ENCODE data around the gene C14orf119. TPM values are rescaled to one million over a fixed set of nuclear protein-coding genes. Genes with fewer than 3 reads are reported as not detected.

C14orf119 gene
- total and polyA plus RNA-seq, 9 of the 15 experiments (the other 6 are each of a cell fraction or from before 2014, with no cell fraction given): 36.7 to 251 (median 51.8) TPM

DNA sequence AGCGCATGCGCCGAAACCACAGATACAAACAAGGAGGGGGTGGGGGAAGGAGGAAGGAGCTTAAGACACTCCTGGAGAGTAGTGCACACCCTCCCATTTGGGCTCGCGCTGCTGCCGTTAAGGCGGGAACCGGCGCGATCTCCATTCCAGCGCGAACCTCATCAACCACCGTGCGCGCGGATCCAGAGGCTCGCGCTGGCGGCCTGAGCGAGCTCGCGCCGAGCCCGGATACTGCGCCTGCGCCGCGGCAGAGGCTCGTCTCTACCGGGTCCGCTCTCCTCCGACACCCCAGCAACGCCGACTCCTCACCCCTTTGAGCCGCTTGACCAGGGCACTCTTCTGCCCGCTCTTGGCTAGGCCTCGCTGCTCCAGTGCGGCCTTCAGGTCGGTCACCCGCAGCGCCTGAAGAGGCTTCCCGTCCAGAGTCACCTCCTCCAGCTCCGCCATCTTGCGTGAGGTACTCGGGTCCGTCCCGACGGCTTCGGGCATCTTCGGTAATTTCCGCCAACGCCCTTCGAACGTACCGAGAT, 574 bp upstream of the C14orf119 start, which contains the start of gene ACIN1 (continued):
- TF ChIP-seq HNRNPLL (IDR thresholded peaks at IDR 0.05; ENCODE audit: low read depth, low read length, poor library complexity, severe bottlenecking): peak; percentile 29
- peak; percentile 2; the same call in 1 of the 2 replicates for TF ChIP-seq EP400 (IDR thresholded peaks at IDR 0.05)
- peak; percentile 70 for TF ChIP-seq ETV5 (CRISPR knock-in tag; IDR thresholded peaks at IDR 0.05; ENCODE audit: low read depth)
- 0 out of 2 replicates have a peak, but pooled peaks have one; percentile 63 for TF ChIP-seq OTX1 (CRISPR knock-in tag; IDR thresholded peaks at IDR 0.05)
- no peak for TF ChIP-seq MCM3 (IDR thresholded peaks at IDR 0.05)
- TF ChIP-seq BCOR (IDR thresholded peaks at IDR 0.05): peak; percentile 27; the same call in 1 of the 2 replicates
- TF ChIP-seq GATA2 (CRISPR knock-in tag; IDR thresholded peaks at IDR 0.05): 0 out of 2 replicates have a peak, but pooled peaks have one; percentile 9
- no peak for TF ChIP-seq DDX20 (tag; IDR thresholded peaks at IDR 0.05; ENCODE audit: low read depth)
- TF ChIP-seq EZH2 (IDR thresholded peaks at IDR 0.05; ENCODE audit: borderline replicate concordance, low read depth, low read length): no peak
- TF ChIP-seq, protein P1, sequence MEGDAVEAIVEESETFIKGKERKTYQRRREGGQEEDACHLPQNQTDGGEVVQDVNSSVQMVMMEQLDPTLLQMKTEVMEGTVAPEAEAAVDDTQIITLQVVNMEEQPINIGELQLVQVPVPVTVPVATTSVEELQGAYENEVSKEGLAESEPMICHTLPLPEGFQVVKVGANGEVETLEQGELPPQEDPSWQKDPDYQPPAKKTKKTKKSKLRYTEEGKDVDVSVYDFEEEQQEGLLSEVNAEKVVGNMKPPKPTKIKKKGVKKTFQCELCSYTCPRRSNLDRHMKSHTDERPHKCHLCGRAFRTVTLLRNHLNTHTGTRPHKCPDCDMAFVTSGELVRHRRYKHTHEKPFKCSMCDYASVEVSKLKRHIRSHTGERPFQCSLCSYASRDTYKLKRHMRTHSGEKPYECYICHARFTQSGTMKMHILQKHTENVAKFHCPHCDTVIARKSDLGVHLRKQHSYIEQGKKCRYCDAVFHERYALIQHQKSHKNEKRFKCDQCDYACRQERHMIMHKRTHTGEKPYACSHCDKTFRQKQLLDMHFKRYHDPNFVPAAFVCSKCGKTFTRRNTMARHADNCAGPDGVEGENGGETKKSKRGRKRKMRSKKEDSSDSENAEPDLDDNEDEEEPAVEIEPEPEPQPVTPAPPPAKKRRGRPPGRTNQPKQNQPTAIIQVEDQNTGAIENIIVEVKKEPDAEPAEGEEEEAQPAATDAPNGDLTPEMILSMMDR (IDR thresholded peaks at IDR 0.05 in 2 of 3, conservative IDR thresholded peaks at IDR 0.05 in 1 of 3; ENCODE audit: insufficient read depth in 2 of 3, low read depth in 1 of 3, low read length in 3 of 3): no peak
- TF ChIP-seq, protein P2, sequence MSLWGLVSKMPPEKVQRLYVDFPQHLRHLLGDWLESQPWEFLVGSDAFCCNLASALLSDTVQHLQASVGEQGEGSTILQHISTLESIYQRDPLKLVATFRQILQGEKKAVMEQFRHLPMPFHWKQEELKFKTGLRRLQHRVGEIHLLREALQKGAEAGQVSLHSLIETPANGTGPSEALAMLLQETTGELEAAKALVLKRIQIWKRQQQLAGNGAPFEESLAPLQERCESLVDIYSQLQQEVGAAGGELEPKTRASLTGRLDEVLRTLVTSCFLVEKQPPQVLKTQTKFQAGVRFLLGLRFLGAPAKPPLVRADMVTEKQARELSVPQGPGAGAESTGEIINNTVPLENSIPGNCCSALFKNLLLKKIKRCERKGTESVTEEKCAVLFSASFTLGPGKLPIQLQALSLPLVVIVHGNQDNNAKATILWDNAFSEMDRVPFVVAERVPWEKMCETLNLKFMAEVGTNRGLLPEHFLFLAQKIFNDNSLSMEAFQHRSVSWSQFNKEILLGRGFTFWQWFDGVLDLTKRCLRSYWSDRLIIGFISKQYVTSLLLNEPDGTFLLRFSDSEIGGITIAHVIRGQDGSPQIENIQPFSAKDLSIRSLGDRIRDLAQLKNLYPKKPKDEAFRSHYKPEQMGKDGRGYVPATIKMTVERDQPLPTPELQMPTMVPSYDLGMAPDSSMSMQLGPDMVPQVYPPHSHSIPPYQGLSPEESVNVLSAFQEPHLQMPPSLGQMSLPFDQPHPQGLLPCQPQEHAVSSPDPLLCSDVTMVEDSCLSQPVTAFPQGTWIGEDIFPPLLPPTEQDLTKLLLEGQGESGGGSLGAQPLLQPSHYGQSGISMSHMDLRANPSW (CRISPR knock-in tag; IDR thresholded peaks at IDR 0.05): peak; percentile 24; the same call in 1 of the 2 replicates
- TF ChIP-seq GABPB1 (CRISPR knock-in tag; IDR thresholded peaks at IDR 0.05): peak; percentile 78
- TF ChIP-seq ELF4 (CRISPR knock-in tag; IDR thresholded peaks at IDR 0.05): no peak
- TF ChIP-seq MECOM (CRISPR knock-in tag; IDR thresholded peaks at IDR 0.05): no peak
- TF ChIP-seq ZBTB17 (CRISPR knock-in tag; IDR thresholded peaks at IDR 0.05): peak; percentile 62; the same call in 1 of the 2 replicates
- TF ChIP-seq RBBP5 (IDR thresholded peaks at IDR 0.05; ENCODE audit: borderline replicate concordance, insufficient read depth, low read length, poor library complexity, severe bottlenecking): peak; percentile 72
- peak in 1 of 2 experiments; percentile 44; a peak in 1 of 4 replicates for TF ChIP-seq NONO (IDR thresholded peaks at IDR 0.05; ENCODE audit: low read depth in 2 of 2, low read length in 1 of 2)
- TF ChIP-seq NRF1 (conservative IDR thresholded peaks at IDR 0.05 in 1 of 2, IDR thresholded peaks at IDR 0.05 in 1 of 2): peak; percentile 95 to 96
- TF ChIP-seq SIN3A (IDR thresholded peaks at IDR 0.05; ENCODE audit: borderline replicate concordance in 2 of 2, control insufficient read depth in 1 of 2, low read depth in 2 of 2, low read length in 2 of 2): peak; percentile 7 to 45; a peak in 2 of 4 replicates
- TF ChIP-seq ATF6 (CRISPR knock-in tag; IDR thresholded peaks at IDR 0.05): peak; percentile 93; the same call in 1 of the 2 replicates
- TF ChIP-seq SREBF2 (CRISPR knock-in tag; IDR thresholded peaks at IDR 0.05): peak; percentile 80; the same call in 1 of the 2 replicates

Measured in K562 (cell line).